ENCODE measurements around the gene ACOT13. TPM values are rescaled to one million over a fixed set of nuclear protein-coding genes. Genes with fewer than 3 reads are reported as not detected.

The ACOT13 gene
- total RNA-seq, 4 donors from 2014 or later = 3.4 to 8.9 (median 6.8) TPM

- Histone ChIP-seq H3K27ac (no peak overlapping the region), H3K9me3 (peaks cover 0 to 8% (median 0%) of the 10 kb centered on the region in 3 donors), H3K36me3 (no peaks in the 10 kb centered on the region), H3K27me3 (peaks cover 18% of the 10 kb centered on the region), H3K4me3 (no peak overlapping the region), H3K4me1 (peaks cover 0 to 16% (median 0%) of the 10 kb centered on the region in 3 donors)
- no peak for ATAC-seq
- TF ChIP-seq EP300 (IDR thresholded peaks at IDR 0.05) (no peak), POLR2A (IDR thresholded peaks at IDR 0.05) (no peak), CTCF (IDR thresholded peaks at IDR 0.05) (no peak), POLR2AphosphoS5 (IDR thresholded peaks at IDR 0.05) (no peak)
Measured at GRCh38 chr6:24642061-24642460, 24.8 kb upstream of the ACOT13 start.

DNA sequence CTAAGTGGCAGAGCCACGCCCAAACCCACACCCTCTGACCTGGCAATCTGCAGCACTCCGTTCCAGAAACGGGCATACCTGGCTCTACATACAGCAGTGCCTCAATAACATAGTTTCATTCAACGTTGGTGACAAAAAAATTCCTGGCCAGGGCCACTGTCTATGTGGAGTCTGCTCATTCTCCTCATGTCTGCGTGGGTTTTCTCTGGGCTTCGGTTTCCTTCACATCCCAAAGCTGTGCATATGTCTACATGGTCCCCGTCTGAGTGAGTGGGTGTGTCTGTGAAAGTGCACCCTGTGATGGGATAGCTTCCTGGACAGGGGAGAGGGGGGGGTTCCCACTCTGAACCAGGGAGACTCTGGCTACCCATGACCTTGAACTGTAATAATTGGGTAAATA is 23.0 kb upstream of the ACOT13 start:
- Histone ChIP-seq H3K27me3 (peaks cover 18% of the 10 kb centered on the region), H3K4me1 (peaks cover 0 to 16% (median 0%) of the 10 kb centered on the region in 3 donors), H3K4me3 (no peak overlapping the region), H3K9me3 (no peaks in the 10 kb centered on the region), H3K27ac (no peak overlapping the region), H3K36me3 (no peaks in the 10 kb centered on the region)
- WGBS, 2 donors (ENCODE audit: low coverage in 1 of 2) = 57 to 66% methylated on average over 1 to 7 of the region's 7 CpGs
- no peak for ATAC-seq
- TF ChIP-seq POLR2A (IDR thresholded peaks at IDR 0.05) (no peak), EP300 (IDR thresholded peaks at IDR 0.05) (no peak), CTCF (IDR thresholded peaks at IDR 0.05) (no peak), POLR2AphosphoS5 (IDR thresholded peaks at IDR 0.05) (no peak)

- Histone ChIP-seq H3K27me3 (peaks cover 18% of the 10 kb centered on the region), H3K9me3 (no peaks in the 10 kb centered on the region), H3K36me3 (no peaks in the 10 kb centered on the region), H3K27ac (no peak overlapping the region), H3K4me1 (peaks cover 0 to 16% (median 0%) of the 10 kb centered on the region in 3 donors), H3K4me3 (no peak overlapping the region)
- ATAC-seq = no peak
- WGBS, 2 donors (ENCODE audit: low coverage in 1 of 2) = 65 to 74% methylated on average over 4 of the region's 4 CpGs
- TF ChIP-seq CTCF (IDR thresholded peaks at IDR 0.05) = no peak
- TF ChIP-seq POLR2AphosphoS5 (IDR thresholded peaks at IDR 0.05) = no peak
- TF ChIP-seq EP300 (IDR thresholded peaks at IDR 0.05) = no peak
- TF ChIP-seq POLR2A (IDR thresholded peaks at IDR 0.05) = no peak
Measured at GRCh38 chr6:24644377-24644776, 22.5 kb upstream of the ACOT13 start.

- Histone ChIP-seq H3K9me3 (no peaks in the 10 kb centered on the region), H3K27ac (no peak overlapping the region), H3K4me1 (peaks cover 0 to 16% (median 0%) of the 10 kb centered on the region in 3 donors), H3K36me3 (peaks cover 0 to 22% of the 10 kb centered on the region in 2 donors), H3K27me3 (peaks cover 18% of the 10 kb centered on the region), H3K4me3 (no peak overlapping the region)
- WGBS, 2 donors (ENCODE audit: low coverage in 1 of 2) = 65 to 88% methylated on average over 3 to 8 of the region's 8 CpGs
- TF ChIP-seq POLR2A (IDR thresholded peaks at IDR 0.05) (no peak), EP300 (IDR thresholded peaks at IDR 0.05) (no peak), CTCF (IDR thresholded peaks at IDR 0.05) (no peak), POLR2AphosphoS5 (IDR thresholded peaks at IDR 0.05) (no peak)
- no peak for ATAC-seq
Measured at GRCh38 chr6:24646771-24647170, 20.1 kb upstream of the ACOT13 start.

DNA sequence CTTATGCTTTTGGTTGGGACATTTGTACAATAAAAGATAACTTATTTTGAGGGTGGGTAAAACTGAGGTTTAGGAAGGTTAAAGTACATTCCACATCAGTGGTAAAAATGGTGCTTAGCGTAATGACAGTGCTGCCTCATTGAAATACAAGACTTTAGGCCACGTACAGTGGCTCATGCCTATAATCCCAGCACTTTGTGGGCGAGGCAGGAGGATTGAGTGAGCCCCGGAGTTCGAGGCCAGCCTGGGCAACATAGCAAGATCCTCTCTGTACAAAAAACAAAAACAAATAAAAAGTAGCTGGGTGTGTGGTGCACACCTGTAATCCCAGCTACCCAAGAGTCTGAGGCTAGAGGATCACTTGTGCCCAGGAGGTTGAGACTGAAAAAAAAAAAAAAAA is 18.6 kb upstream of the ACOT13 start:
- ATAC-seq = no peak
- Histone ChIP-seq H3K27me3 (peaks cover 11% of the 10 kb centered on the region), H3K27ac (no peak overlapping the region), H3K9me3 (no peaks in the 10 kb centered on the region), H3K4me3 (no peak overlapping the region), H3K36me3 (peaks cover 0 to 37% of the 10 kb centered on the region in 2 donors), H3K4me1 (peaks cover 0 to 16% (median 0%) of the 10 kb centered on the region in 3 donors)
- 95 to 98% methylated on average over 3 to 5 of the region's 5 CpGs for WGBS, 2 donors (ENCODE audit: low coverage in 1 of 2)
- TF ChIP-seq POLR2AphosphoS5 (IDR thresholded peaks at IDR 0.05) = no peak
- TF ChIP-seq EP300 (IDR thresholded peaks at IDR 0.05) = no peak
- no peak for TF ChIP-seq CTCF (IDR thresholded peaks at IDR 0.05)
- TF ChIP-seq POLR2A (IDR thresholded peaks at IDR 0.05) = no peak

Measured in gastroesophageal sphincter (tissue), 4 donors.